Right lobe of liver (tissue), 4 donors: ENCODE data around the gene CHMP1B.

ENCODE experiments used
- POLR2A ChIP-seq: fragments of 450-650 bp; IDR thresholded peaks from one replicate; pipeline ENCODE4 v1.6.1; 2017; ENCODE audit warnings: antibody characterized with exemption, mild to moderate bottlenecking
- TF ChIP-seq, protein P1 (sequence below), 4 donors: fragments of 200-600 bp in 3 of 4; fragments of 450-650 bp in 1 of 4; IDR thresholded peaks; one replicate each; pipeline versions ENCODE4 v1.5.1 to v1.8.0; 2016 to 2022; ENCODE audit warnings: antibody characterized with exemption in 4 of 4, mild to moderate bottlenecking in 2 of 4
- donor health status: DM: no; HTN: no; CAD: no.
- donor health status: DM: no; HTN: no; CAD: no.
- donor health status: DM: no; HTN: yes; CAD: no.

DNA sequence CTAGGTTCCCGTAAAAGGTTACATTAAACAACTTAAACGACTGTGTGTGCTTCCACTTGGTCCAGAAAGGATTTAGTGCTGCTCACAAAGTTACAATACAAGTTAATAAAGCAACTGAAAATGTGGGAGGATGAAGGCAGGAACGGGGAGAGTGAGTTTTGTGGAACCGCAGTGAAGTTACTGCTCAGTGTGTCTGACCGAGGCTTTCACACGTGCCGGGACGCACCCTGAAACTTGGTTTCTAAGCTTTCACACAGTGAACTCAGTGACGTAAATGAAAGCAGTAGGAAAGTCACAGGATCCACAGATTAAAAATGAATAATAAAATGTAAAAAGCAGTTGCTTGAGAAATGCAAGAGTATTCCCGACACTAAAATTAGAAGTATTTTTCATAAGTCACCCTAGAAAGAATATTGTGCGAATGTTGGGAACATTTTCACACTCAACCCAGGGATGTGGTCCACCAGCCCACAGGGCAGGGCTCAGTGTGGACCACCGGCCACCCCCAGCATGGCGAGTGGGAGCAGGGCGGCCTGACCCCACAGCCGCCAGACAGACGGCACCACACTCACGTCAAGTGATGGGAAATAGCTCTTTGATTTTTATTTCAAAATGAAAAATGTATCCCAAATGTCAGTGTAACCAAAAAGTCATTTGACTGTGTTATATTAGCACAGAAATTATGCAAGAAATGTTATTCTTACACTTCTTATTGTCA, 32.6 kb upstream of the CHMP1B start:
- TF ChIP-seq, protein P1, sequence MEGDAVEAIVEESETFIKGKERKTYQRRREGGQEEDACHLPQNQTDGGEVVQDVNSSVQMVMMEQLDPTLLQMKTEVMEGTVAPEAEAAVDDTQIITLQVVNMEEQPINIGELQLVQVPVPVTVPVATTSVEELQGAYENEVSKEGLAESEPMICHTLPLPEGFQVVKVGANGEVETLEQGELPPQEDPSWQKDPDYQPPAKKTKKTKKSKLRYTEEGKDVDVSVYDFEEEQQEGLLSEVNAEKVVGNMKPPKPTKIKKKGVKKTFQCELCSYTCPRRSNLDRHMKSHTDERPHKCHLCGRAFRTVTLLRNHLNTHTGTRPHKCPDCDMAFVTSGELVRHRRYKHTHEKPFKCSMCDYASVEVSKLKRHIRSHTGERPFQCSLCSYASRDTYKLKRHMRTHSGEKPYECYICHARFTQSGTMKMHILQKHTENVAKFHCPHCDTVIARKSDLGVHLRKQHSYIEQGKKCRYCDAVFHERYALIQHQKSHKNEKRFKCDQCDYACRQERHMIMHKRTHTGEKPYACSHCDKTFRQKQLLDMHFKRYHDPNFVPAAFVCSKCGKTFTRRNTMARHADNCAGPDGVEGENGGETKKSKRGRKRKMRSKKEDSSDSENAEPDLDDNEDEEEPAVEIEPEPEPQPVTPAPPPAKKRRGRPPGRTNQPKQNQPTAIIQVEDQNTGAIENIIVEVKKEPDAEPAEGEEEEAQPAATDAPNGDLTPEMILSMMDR (IDR thresholded peaks at IDR 0.05), result no peak
- no peak for TF ChIP-seq POLR2A
